GM19351 (cell line): ENCODE results near the gene SLC43A3.
"Not testable (repeated sequence)": the region's sequence is repeated elsewhere in the genome, so short reads cannot be mapped to it uniquely, and the experiment has no call there.

Source experiments
- ATAC-seq: cut with Tn5 transposase; IDR thresholded peaks from one replicate; pipeline ENCODE4 v1.9.1; 2021; ENCODE audit warnings: mild to moderate bottlenecking, moderate library complexity; ENCODE audit not compliant: unreplicated experiment

SLC43A3 gene

GRCh38 chr11:57460022-57460757 is 33.3 kb upstream of the SLC43A3 start, which contains the start of gene RTN4RL2:
RTN4RL2 (plus strand) TSS chr11:57460528; CDS start chr11:57460866, 338 bp downstream.
- ATAC-seq = peak; percentile 40

GRCh38 chr11:57459164-57460021 is 32.5 kb upstream of the SLC43A3 start:
- no peak for ATAC-seq

DNA sequence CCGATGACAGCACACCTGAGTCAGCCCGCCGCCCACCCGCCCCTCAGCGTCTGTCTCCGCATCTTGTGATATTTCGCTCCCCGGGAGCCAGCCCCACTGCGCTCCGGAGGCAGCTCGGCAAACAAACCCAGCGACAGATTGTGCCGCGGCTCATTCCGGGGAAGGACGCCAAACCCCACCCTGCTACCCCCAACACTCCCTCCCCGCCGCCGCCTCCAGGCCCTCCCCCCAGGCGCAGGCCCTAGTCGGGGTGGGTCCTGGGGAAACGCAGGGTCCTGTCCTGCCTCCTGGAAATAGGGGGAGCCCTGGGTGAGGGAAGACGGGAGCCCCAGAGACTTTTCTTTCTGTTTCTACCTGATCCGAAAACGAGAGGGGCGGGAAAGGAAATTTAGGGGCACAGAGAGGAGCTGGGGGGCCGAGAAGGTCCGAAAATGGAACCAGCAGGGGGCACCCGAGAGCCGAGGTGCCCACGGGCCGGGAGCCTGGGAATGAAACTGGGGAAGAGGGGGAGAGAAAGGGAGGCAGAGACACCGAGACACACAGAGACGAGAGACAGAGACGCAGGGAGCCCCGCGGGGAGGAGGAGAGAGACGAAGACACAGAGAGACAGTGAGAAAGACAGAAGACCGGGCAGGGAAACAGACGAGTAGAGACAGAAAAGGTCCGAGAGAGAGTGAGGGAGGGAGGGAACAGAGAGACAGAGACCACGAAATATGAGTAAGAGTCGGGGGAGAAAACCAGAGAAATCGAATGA is 31.7 kb upstream of the SLC43A3 start:
- no peak for ATAC-seq

- no peak for ATAC-seq
These were observed 31.1 kb upstream of the SLC43A3 start for GRCh38 chr11:57458060-57458409.

DNA sequence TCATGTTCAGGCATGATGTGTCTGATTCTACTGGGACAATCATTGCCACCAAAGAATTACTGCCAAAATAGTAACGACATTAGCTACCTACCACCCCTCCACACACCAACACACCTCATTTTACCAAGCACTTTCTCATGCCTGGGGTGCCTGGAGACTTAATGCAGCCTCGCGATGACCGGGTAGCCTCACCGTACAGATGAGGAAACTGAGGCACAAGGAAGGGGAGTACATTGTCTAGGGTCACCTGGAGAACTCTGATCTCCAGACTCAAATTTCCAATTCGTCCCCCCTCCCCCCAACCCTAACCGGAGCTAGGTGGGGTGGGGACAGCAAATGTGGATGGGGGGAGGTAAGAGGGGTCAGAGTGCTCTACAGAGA is 30.7 kb upstream of the SLC43A3 start:
- peak; percentile 32 for ATAC-seq

DNA sequence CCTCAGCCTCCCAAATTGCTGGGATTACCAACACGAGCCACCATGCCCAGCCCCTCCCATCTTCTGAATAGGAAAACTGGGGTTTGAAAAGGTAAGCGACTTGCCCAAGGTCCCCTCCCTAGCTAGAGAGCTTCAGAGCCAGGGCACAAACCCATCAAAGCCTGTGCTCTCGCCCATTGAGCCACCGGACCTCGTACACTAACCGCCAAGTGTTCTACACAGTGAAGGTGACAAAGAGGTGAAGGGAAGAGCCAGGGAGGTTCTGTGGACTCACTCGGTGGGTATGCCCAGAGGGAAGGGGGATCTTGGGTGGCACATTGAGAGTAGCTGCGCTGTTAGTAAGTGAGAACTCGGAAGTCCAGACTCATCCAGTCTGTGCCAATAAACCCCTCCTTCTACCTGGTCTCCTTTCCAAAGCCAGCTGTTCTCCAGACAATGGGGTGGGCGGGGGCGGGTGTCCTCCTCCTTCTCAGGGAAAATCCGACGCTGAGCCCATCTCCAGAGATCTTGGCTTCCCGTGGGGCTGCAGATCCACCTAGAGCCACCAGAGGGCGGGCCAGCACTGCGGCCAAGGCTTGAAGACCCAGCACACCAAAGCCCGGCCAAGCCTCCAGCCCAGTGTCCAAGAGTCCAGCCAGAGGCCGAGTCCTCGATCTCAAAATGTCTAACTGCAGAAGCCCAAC is 30.2 kb upstream of the SLC43A3 start:
- ATAC-seq = peak; percentile 65

DNA sequence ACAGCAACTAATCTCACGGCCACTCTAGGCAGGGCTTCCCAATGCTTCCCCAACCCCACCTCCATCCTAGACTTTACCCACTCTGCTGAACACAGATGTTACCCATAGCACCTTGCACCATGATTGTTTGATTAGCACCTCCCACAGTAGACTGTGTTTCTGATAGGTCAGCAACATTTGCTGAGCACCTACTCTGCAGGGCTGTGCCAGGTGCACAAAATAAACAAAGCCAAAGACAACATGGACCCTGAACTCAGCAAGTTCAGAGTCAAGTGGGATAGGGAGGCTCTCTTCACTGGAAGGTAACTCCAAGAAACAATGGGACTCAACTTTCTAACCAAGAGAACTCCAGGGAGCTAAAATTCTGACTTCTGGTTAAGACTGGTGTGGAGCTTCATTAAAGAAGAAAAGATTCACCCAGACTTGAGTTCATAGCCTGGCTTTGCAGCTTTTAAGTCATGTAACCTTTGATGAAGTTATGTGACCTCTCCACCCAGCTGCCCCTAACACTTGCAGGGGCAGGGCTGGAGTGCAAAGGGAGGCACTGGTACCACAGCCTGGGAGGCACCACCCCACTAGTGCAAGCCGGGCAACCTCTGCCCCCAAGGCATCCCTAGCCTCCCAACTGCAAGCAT is 26.7 kb upstream of the SLC43A3 start:
- ATAC-seq = no peak

- no peak for ATAC-seq
These were observed 19.1 kb upstream of the SLC43A3 start for GRCh38 chr11:57446055-57446454.

DNA sequence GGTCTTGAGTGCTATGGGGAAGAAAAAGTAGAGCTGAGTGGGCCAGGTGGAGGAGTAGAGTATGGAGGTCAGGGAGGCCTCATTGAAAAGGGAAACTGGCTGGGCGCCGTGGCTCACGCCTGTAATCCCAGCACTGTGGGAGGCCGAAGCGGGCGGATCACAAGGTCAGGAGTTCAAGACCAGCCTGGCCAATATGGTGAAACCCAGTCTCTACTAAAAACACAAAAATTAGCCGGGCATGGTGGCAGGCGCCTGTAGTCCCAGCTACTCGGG is 18.1 kb upstream of the SLC43A3 start:
- not testable (repeated sequence) for ATAC-seq

DNA sequence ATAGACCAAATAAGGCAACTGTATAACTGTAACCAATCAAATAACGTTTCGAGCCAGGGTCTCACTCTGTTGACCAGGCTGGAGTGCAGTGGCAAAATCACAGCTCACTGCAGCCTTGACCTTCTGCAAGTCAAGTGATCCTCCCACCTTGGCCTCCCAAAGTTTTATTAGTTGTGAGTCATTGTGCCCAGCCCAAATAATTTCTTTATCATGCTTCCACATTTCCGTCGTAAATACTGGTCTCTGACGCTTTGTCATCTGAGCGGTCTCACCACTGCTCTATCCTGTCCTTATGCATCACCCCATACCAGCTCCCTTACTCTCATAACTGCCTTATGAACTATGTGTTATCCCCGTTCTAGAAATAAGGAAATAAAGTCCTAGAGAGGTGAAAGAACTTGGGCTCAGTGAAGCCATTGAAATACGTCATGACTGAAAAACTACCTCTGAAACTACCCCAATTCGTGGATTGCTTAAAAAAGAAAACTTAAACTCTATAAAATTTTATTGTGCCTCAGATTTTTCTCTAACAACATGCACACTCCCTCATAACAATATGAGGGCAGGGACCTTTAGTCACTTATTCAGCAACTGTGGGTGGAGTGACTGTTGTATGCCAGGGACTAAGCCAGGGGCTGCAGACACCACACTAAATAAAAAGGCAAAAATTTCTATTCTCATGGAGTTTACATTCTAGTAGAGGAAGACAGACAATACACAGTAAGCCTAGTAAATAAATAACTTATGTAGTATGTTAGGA is 17.6 kb upstream of the SLC43A3 start:
- ATAC-seq = no peak

- no peak for ATAC-seq
These were observed 14.0 kb upstream of the SLC43A3 start for GRCh38 chr11:57440744-57441414.

GRCh38 chr11:57439786-57440185 is 12.9 kb upstream of the SLC43A3 start:
- ATAC-seq = no peak

DNA sequence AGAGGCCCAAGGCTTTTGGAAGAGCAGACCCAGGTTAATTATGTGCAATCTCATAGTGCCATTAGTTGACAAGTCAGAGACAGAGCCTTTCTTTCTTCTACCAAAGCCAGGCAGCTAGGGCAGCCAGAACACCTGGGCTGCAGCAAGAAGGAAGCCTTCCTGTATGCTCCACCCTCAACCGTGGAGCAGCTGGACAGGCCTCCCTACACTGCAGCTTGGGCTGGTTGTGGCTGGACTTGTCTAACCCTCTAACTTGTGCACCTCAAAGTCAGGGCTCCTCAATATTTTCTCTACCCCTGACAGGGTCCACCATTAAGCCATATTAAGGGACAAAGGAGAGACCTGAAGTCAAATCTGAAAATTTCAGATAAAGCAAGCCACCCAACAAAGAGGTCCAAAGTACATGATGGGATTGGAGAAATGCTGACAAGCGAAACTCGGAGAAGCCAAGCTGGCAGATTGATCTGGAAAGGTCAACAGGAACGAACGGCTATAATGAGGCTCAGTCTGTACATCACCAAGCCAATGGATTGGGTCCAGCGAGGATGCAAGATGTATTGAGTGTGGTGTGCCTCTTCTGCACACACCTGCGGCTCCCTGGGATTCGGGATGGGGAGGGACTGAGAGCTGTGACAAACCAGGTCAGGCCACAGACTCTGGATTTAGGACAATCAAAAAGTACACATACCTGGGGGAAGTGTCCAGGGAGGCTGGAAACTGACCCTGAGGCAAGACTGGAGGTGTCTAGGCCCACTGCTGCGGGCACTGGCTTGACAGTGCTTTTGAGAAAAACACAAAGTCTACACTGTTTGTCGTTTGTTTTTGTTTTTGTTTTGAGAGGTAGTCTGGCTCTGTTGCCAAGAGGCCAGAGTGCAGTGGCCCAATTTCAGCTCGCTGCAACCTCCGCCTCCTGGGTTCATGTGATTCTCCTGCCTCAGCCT is 11.7 kb upstream of the SLC43A3 start:
- ATAC-seq = no peak

GRCh38 chr11:57436031-57436430 is 9.1 kb upstream of the SLC43A3 start:
- no peak for ATAC-seq

DNA sequence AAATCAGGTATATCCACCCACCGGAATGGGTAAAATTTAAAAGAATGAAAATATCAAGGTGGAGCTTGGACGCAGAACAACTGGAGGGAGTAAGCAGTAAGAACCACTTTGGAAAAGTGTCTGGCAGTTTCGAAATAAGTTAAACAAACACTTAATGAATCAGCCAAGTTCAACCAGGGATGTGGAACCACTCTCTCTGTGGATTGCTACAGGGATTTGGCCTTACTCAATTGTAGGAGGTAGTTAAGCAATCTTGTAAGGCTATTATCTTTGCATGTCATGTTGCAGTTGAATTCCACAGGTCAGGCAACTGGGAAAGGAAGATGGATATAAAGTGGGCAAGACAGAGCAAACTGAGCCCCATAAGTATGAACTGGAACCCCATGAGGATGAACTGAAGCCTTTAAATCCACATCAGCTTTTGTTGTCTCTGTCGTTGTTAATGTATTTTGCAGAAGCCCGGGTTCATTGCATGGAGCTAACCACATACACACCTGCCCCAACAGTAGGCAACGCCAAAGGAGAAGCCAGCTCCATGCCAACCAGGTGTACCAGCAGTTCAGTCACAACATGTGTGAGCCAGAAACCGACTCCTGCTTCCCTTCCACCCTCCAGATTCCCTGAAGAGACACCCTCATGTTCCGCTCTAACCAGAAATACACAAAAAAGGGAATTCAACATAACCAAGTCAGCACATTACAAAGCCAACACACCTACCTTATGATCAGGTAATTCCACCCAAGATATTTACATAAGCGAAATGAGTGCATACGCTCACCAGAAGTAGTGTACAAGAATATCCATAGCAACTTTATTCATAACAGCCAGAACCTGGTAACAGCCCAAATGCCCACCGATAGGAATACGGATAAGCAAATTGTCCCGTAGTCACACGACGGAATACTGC is 8.0 kb upstream of the SLC43A3 start:
- ATAC-seq = no peak

GRCh38 chr11:57432714-57433163 is 5.8 kb upstream of the SLC43A3 start:
- peak; percentile 47 for ATAC-seq

- peak; percentile 20 for ATAC-seq
These were observed 5.2 kb upstream of the SLC43A3 start for GRCh38 chr11:57432149-57432561.
